HL-60 (cell line): ENCODE results near the gene DIDO1.

Experiments
- CTCF ChIP-seq: IDR thresholded peaks from one replicate; pipeline ENCODE4 v1.5.1; 2011; ENCODE audit warnings: low read length, control low read depth, inconsistent platforms; ENCODE audit not compliant: insufficient read depth
- GABPA ChIP-seq: IDR thresholded peaks from 2 replicates; pipeline ENCODE4 v1.6.1; 2012; ENCODE audit warnings: low read depth
- POLR2AphosphoS5 ChIP-seq: IDR thresholded peaks from 2 replicates; pipeline ENCODE4 v1.6.1; 2012; ENCODE audit warnings: low read depth
- REST ChIP-seq: IDR thresholded peaks from 2 replicates; pipeline ENCODE4 v1.6.1; 2012; ENCODE audit warnings: low read depth; ENCODE audit not compliant: insufficient replicate concordance
- SPI1 ChIP-seq: IDR thresholded peaks from 2 replicates; pipeline ENCODE4 v1.6.1; 2012; ENCODE audit warnings: low read depth, mild to moderate bottlenecking, borderline replicate concordance

- TF ChIP-seq POLR2AphosphoS5, result no peak
- no peak for TF ChIP-seq REST
- TF ChIP-seq CTCF, result no peak
- TF ChIP-seq SPI1, result no peak
- no peak for TF ChIP-seq GABPA
These were observed 15.4 kb downstream of the DIDO1 start for GRCh38 chr20:62910777-62911497.
